ENCODE measurements around the gene JMJD8.

The JMJD8 gene

GRCh38 chr16:644556-644955 lies 39.6 kb downstream of the JMJD8 start:
- Mint-ChIP-seq H3K9me3 (no peaks in the 10 kb centered on the region), H3K27ac (no peak overlapping the region), H3K4me3 (peak overlapping the region; percentile 73), H3K27me3 (ENCODE audit: low read depth) (no peaks in the 10 kb centered on the region), H3K4me1 (ENCODE audit: low read depth) (peaks cover 15% of the 10 kb centered on the region), H3K36me3 (ENCODE audit: low read depth) (no peaks in the 10 kb centered on the region)

- no peak overlapping the region for H3K27ac Mint-ChIP-seq
- H3K4me1 Mint-ChIP-seq (ENCODE audit: low read depth), result peaks cover 12% of the 10 kb centered on the region
- H3K36me3 Mint-ChIP-seq (ENCODE audit: low read depth), result no peaks in the 10 kb centered on the region
Measured at GRCh38 chr16:643050-643368, 41.1 kb downstream of the JMJD8 start.

GRCh38 chr16:642189-643049 lies 41.7 kb downstream of the JMJD8 start:
- H3K36me3 Mint-ChIP-seq (ENCODE audit: low read depth), result no peaks in the 10 kb centered on the region
- H3K4me1 Mint-ChIP-seq (ENCODE audit: low read depth), result peaks cover 11% of the 10 kb centered on the region
- H3K27me3 Mint-ChIP-seq (ENCODE audit: low read depth), result no peaks in the 10 kb centered on the region
- peak overlapping the region; percentile 70 for H3K4me3 Mint-ChIP-seq
- H3K27ac Mint-ChIP-seq, result peak overlapping the region; percentile 20
- no peaks in the 10 kb centered on the region for H3K9me3 Mint-ChIP-seq

More at GRCh38 chr16:643050-643368, 41.1 kb downstream of the JMJD8 start:
- no peaks in the 10 kb centered on the region for H3K27me3 Mint-ChIP-seq (ENCODE audit: low read depth)
- no peaks in the 10 kb centered on the region for H3K9me3 Mint-ChIP-seq
- H3K4me3 Mint-ChIP-seq, result peak overlapping the region; percentile 70

- H3K4me1 Mint-ChIP-seq (ENCODE audit: low read depth), result peaks cover 12% of the 10 kb centered on the region
- H3K27ac Mint-ChIP-seq, result peak within 1 kb of the TSS; percentile 20
- H3K27me3 Mint-ChIP-seq (ENCODE audit: low read depth), result peaks cover 2% of the 10 kb centered on the region
- H3K4me3 Mint-ChIP-seq, result peak within 1 kb of the TSS; percentile 70
- no peaks in the 10 kb centered on the region for H3K9me3 Mint-ChIP-seq
- H3K36me3 Mint-ChIP-seq (ENCODE audit: low read depth), result no peaks in the 10 kb centered on the region
Measured at GRCh38 chr16:641326-642188, 42.6 kb downstream of the JMJD8 start, which contains the start of gene MCRIP2. Gene MCRIP2, plus strand, starts transcription at chr16:641828. Its CDS starts 164 bp downstream, at chr16:641992.

GRCh38 chr16:640614-641013 lies 43.5 kb downstream of the JMJD8 start:
- Mint-ChIP-seq H3K27ac (no peak overlapping the region), H3K36me3 (ENCODE audit: low read depth) (no peaks in the 10 kb centered on the region), H3K27me3 (ENCODE audit: low read depth) (peaks cover 5% of the 10 kb centered on the region), H3K4me1 (ENCODE audit: low read depth) (peaks cover 15% of the 10 kb centered on the region), H3K4me3 (peak overlapping the region; percentile 65), H3K9me3 (no peaks in the 10 kb centered on the region)

GRCh38 chr16:638836-639235 lies 45.3 kb downstream of the JMJD8 start:
- Mint-ChIP-seq H3K27me3 (ENCODE audit: low read depth) (peaks cover 5% of the 10 kb centered on the region), H3K27ac (no peak overlapping the region), H3K4me3 (no peak overlapping the region), H3K9me3 (no peaks in the 10 kb centered on the region), H3K36me3 (ENCODE audit: low read depth) (no peaks in the 10 kb centered on the region), H3K4me1 (ENCODE audit: low read depth) (peaks cover 11% of the 10 kb centered on the region)

- Mint-ChIP-seq H3K4me3 (no peak overlapping the region), H3K27ac (no peak overlapping the region), H3K9me3 (no peaks in the 10 kb centered on the region), H3K27me3 (ENCODE audit: low read depth) (peaks cover 5% of the 10 kb centered on the region), H3K4me1 (ENCODE audit: low read depth) (peaks cover 9% of the 10 kb centered on the region), H3K36me3 (ENCODE audit: low read depth) (no peaks in the 10 kb centered on the region)
Measured at GRCh38 chr16:638034-638543, 46.0 kb downstream of the JMJD8 start.

- Mint-ChIP-seq H3K4me3 (peak overlapping the region; percentile 84), H3K27ac (no peak overlapping the region)
Measured at GRCh38 chr16:637081-638018, 46.8 kb downstream of the JMJD8 start.

GRCh38 chr16:636206-637080 lies 47.7 kb downstream of the JMJD8 start, which contains the start of gene METTL26:
Gene METTL26, minus strand, starts transcription at chr16:636305. Its CDS starts 15 bp downstream, at chr16:636290.
- Mint-ChIP-seq H3K36me3 (ENCODE audit: low read depth) (no peaks in the 10 kb centered on the region), H3K27ac (peak within 1 kb of the TSS; percentile 94), H3K9me3 (no peaks in the 10 kb centered on the region), H3K4me3 (peak within 1 kb of the TSS; percentile 84), H3K27me3 (ENCODE audit: low read depth) (peaks cover 5% of the 10 kb centered on the region), H3K4me1 (ENCODE audit: low read depth) (peaks cover 10% of the 10 kb centered on the region)

More at GRCh38 chr16:637081-638018, 46.8 kb downstream of the JMJD8 start:
- Mint-ChIP-seq H3K4me1 (ENCODE audit: low read depth) (peaks cover 9% of the 10 kb centered on the region), H3K36me3 (ENCODE audit: low read depth) (no peaks in the 10 kb centered on the region), H3K27me3 (ENCODE audit: low read depth) (peaks cover 5% of the 10 kb centered on the region), H3K9me3 (no peaks in the 10 kb centered on the region)

- Mint-ChIP-seq H3K27me3 (ENCODE audit: low read depth) (peaks cover 5% of the 10 kb centered on the region), H3K36me3 (ENCODE audit: low read depth) (no peaks in the 10 kb centered on the region), H3K27ac (no peak overlapping the region), H3K9me3 (no peaks in the 10 kb centered on the region), H3K4me1 (ENCODE audit: low read depth) (peaks cover 10% of the 10 kb centered on the region), H3K4me3 (peak overlapping the region; percentile 37)
Measured at GRCh38 chr16:635573-636205, 48.4 kb downstream of the JMJD8 start.

GRCh38 chr16:634996-635395 lies 49.1 kb downstream of the JMJD8 start:
- Mint-ChIP-seq H3K4me3 (peak overlapping the region; percentile 65), H3K36me3 (ENCODE audit: low read depth) (no peaks in the 10 kb centered on the region), H3K9me3 (no peaks in the 10 kb centered on the region), H3K27ac (peak overlapping the region; percentile 70), H3K27me3 (ENCODE audit: low read depth) (peaks cover 5% of the 10 kb centered on the region), H3K4me1 (ENCODE audit: low read depth) (peaks cover 7% of the 10 kb centered on the region)

- Mint-ChIP-seq H3K27me3 (ENCODE audit: low read depth) (peaks cover 5% of the 10 kb centered on the region), H3K27ac (no peak overlapping the region), H3K36me3 (ENCODE audit: low read depth) (no peaks in the 10 kb centered on the region), H3K4me1 (ENCODE audit: low read depth) (peaks cover 7% of the 10 kb centered on the region), H3K4me3 (peak overlapping the region; percentile 60), H3K9me3 (no peaks in the 10 kb centered on the region)
Measured at GRCh38 chr16:634051-634670, 50.0 kb downstream of the JMJD8 start.

Data from T-helper 1 cell treated with Interleukin-12 subunit alpha and Interleukin-12 subunit beta and Interleukin-4 antibody, amounts not matched to agents 30 μg/mL and 1 μg/mL, for 36 hours (primary cell).